HepG2 (cell line): Measurements from ENCODE around the gene CEBPB. TPM values are rescaled to one million over a fixed set of nuclear protein-coding genes. Genes with fewer than 3 reads are reported as not detected.
A peak's percentile ranks its signal among the peaks of the same experiment; 100 is the strongest.

Experiments
- FOXM1 ChIP-seq: sonication (generic); formaldehyde crosslinking; IDR thresholded peaks from 2 replicates; pipeline ENCODE4 v1.5.0; 2020; ENCODE audit warnings: missing genetic modification reagents
- HIVEP1 ChIP-seq: sonication (generic); formaldehyde crosslinking; IDR thresholded peaks from 2 replicates; pipeline ENCODE4 v1.4.0; 2020; ENCODE audit warnings: mild to moderate bottlenecking, missing genetic modification reagents
- HNRNPUL1 ChIP-seq: fragments of 200-400 bp; formaldehyde crosslinking; IDR thresholded peaks from 2 replicates; pipeline ENCODE4 v1.6.1; 2017; ENCODE audit warnings: low read depth, mild to moderate bottlenecking, low read length, moderate library complexity
- HOXA9 ChIP-seq: sonication (generic); formaldehyde crosslinking; IDR thresholded peaks from 2 replicates; pipeline ENCODE4 v1.8.1; 2022; ENCODE audit warnings: missing genetic modification reagents, mild to moderate bottlenecking, moderate library complexity, borderline replicate concordance
- KDM2A ChIP-seq: sonication (generic); formaldehyde crosslinking; IDR thresholded peaks from 2 replicates; pipeline ENCODE4 v1.4.0; 2020; ENCODE audit warnings: low read depth, missing genetic modification reagents, borderline replicate concordance
- MAFF ChIP-seq: IDR thresholded peaks from 2 replicates; pipeline ENCODE4 v1.6.1; 2011; ENCODE audit warnings: low read depth, low read length, improper control_type of control experiment
- SKI ChIP-seq: fragments of 450-650 bp; IDR thresholded peaks from one replicate; pipeline ENCODE4 v1.6.1; 2018; ENCODE audit warnings: mild to moderate bottlenecking; ENCODE audit not compliant: partially characterized antibody
- SMARCC2 ChIP-seq: fragments of 450-650 bp; IDR thresholded peaks from 2 replicates; pipeline ENCODE4 v1.6.1; 2017; ENCODE audit warnings: antibody characterized with exemption, mild to moderate bottlenecking
- SUZ12 ChIP-seq: fragments of 150-350 bp; IDR thresholded peaks from 2 replicates; pipeline ENCODE4 v1.6.1; 2014; ENCODE audit warnings: low read depth, low read length
- ZFP36L2 ChIP-seq: sonication (generic); formaldehyde crosslinking; IDR thresholded peaks from 2 replicates; pipeline ENCODE4 v1.4.0; 2020; ENCODE audit warnings: missing genetic modification reagents
- ZNF558 ChIP-seq: sonication (generic); formaldehyde crosslinking; IDR thresholded peaks from 2 replicates; pipeline ENCODE4 v1.9.0; 2022; ENCODE audit warnings: mild to moderate bottlenecking, missing genetic modification reagents, borderline replicate concordance
- polyA plus RNA-seq, 8 experiments: library from polyadenylated mRNA; depleted of rRNA in 3 of 8; stranded (reverse) in 7 of 8; unstranded in 1 of 8; fragments of >200 nt; fragmentation: Illumina TruSeq in 4 of 8; extraction: Trizol in 4 of 8; gene quantifications; 2 replicates each; pipeline versions ENCODE4 v1.2.1 to v1.2.3, GENCODE V29; 2011 to 2016; ENCODE audit warnings: low read depth in 4 of 8, missing spikeins in 1 of 8, mixed read lengths in 1 of 8; ENCODE audit not compliant: insufficient read depth in 1 of 8
- total RNA-seq, 5 experiments: library from RNA; depleted of rRNA; stranded (reverse); fragments of >200 nt; fragmentation: Illumina TruSeq; extraction: Trizol; gene quantifications; 2 replicates each; pipeline ENCODE4 v1.2.3, GENCODE V29; 2016; ENCODE audit warnings: low read depth in 1 of 5
- TF ChIP-seq, protein P1 (sequence below): sonication (generic); formaldehyde crosslinking; IDR thresholded peaks from 2 replicates; pipeline ENCODE4 v1.4.0; 2020; ENCODE audit warnings: missing genetic modification reagents, mild to moderate bottlenecking, borderline replicate concordance
- TF ChIP-seq, protein P2 (sequence below): sonication (generic); formaldehyde crosslinking; IDR thresholded peaks from 2 replicates; pipeline ENCODE4 v1.8.0; 2022; ENCODE audit warnings: mild to moderate bottlenecking, missing genetic modification reagents; ENCODE audit not compliant: insufficient replicate concordance
- TF ChIP-seq, protein P3 (sequence below), 2 experiments: IDR thresholded peaks; 2 replicates each; pipeline ENCODE4 v1.6.1; 2011 to 2012; ENCODE audit warnings: low read length in 2 of 2, borderline replicate concordance in 1 of 2, low read depth in 1 of 2, mild to moderate bottlenecking in 1 of 2, moderate library complexity in 1 of 2
- TF ChIP-seq, protein P4 (sequence below): sonication (generic); formaldehyde crosslinking; IDR thresholded peaks from 2 replicates; pipeline ENCODE4 v1.5.0; 2020; ENCODE audit warnings: mild to moderate bottlenecking, low read depth, missing genetic modification reagents, borderline replicate concordance
- TF ChIP-seq, protein P5 (sequence below): sonication (generic); formaldehyde crosslinking; conservative IDR thresholded peaks from 2 replicates; pipeline ENCODE4 v1.8.0; 2022; ENCODE audit warnings: missing genetic modification reagents

The CEBPB gene
- total and polyA plus RNA-seq, 2 of the 13 experiments (the other 11 are each of a cell fraction or from before 2014, with no cell fraction given), result 18.5 to 28.2 TPM

DNA sequence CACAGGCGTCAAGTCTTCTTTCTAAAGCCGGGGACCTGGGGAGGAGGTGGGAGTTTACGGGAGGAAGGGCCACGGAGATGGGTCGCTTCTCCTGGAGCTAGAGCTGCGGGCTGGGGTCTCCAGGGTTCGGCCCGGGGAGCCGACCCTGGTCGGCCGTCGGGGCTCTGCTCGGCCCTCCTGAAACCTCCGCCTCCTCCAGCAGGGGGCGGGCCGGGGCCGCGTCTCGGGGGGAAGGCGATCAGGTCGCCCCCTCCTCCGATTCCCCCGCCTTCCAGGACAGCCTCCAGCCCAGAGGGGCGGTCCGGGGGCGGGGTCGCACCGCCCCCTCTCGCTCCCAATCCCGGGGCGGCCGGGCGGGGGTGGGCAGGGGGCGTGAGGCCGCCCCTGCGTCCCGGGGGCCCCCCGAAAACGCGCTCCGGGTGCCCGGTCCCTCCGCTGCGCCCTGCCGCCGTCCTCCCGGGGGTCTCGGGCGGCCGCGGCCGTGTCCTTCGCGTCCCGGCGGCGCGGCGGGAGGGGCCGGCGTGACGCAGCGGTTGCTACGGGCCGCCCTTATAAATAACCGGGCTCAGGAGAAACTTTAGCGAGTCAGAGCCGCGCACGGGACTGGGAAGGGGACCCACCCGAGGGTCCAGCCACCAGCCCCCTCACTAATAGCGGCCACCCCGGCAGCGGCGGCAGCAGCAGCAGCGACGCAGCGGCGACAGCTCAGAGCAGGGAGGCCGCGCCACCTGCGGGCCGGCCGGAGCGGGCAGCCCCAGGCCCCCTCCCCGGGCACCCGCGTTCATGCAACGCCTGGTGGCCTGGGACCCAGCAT lies at the start of gene CEBPB (continued):
- TF ChIP-seq, protein P1, sequence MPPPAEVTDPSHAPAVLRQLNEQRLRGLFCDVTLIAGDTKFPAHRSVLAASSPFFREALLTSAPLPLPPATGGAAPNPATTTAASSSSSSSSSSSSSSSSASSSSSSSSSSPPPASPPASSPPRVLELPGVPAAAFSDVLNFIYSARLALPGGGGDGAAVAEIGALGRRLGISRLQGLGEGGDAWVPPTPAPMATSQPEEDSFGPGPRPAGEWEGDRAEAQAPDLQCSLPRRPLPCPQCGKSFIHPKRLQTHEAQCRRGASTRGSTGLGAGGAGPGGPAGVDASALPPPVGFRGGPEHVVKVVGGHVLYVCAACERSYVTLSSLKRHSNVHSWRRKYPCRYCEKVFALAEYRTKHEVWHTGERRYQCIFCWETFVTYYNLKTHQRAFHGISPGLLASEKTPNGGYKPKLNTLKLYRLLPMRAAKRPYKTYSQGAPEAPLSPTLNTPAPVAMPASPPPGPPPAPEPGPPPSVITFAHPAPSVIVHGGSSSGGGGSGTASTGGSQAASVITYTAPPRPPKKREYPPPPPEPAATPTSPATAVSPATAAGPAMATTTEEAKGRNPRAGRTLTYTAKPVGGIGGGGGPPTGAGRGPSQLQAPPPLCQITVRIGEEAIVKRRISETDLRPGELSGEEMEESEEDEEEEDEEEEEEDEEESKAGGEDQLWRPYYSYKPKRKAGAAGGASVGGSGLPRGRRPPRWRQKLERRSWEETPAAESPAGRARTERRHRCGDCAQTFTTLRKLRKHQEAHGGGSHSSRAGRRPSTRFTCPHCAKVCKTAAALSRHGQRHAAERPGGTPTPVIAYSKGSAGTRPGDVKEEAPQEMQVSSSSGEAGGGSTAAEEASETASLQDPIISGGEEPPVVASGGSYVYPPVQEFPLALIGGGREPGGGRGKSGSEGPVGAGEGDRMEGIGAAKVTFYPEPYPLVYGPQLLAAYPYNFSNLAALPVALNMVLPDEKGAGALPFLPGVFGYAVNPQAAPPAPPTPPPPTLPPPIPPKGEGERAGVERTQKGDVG (CRISPR knock-in tag), result no peak; the same call in 1 of the 2 replicates
- TF ChIP-seq HIVEP1 (no peak), SMARCC2 (no peak), MAFF (no peak), ZFP36L2 (CRISPR knock-in tag) (peak; percentile 88; the same call in 1 of the 2 replicates), ZNF558 (CRISPR knock-in tag) (peak; percentile 15; the same call in 1 of the 2 replicates), HNRNPUL1 (peak; percentile 69), KDM2A (CRISPR knock-in tag) (peak; percentile 94; the same call in 1 of the 2 replicates), SUZ12 (no peak; the same call in 1 of the 2 replicates), SKI (peak; percentile 71), HOXA9 (CRISPR knock-in tag) (peak; percentile 90), FOXM1 (CRISPR knock-in tag) (0 out of 2 replicates have a peak, but pooled peaks have one; percentile 39)
- TF ChIP-seq, protein P2, sequence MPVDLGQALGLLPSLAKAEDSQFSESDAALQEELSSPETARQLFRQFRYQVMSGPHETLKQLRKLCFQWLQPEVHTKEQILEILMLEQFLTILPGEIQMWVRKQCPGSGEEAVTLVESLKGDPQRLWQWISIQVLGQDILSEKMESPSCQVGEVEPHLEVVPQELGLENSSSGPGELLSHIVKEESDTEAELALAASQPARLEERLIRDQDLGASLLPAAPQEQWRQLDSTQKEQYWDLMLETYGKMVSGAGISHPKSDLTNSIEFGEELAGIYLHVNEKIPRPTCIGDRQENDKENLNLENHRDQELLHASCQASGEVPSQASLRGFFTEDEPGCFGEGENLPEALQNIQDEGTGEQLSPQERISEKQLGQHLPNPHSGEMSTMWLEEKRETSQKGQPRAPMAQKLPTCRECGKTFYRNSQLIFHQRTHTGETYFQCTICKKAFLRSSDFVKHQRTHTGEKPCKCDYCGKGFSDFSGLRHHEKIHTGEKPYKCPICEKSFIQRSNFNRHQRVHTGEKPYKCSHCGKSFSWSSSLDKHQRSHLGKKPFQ, result no peak
- TF ChIP-seq, protein P3, sequence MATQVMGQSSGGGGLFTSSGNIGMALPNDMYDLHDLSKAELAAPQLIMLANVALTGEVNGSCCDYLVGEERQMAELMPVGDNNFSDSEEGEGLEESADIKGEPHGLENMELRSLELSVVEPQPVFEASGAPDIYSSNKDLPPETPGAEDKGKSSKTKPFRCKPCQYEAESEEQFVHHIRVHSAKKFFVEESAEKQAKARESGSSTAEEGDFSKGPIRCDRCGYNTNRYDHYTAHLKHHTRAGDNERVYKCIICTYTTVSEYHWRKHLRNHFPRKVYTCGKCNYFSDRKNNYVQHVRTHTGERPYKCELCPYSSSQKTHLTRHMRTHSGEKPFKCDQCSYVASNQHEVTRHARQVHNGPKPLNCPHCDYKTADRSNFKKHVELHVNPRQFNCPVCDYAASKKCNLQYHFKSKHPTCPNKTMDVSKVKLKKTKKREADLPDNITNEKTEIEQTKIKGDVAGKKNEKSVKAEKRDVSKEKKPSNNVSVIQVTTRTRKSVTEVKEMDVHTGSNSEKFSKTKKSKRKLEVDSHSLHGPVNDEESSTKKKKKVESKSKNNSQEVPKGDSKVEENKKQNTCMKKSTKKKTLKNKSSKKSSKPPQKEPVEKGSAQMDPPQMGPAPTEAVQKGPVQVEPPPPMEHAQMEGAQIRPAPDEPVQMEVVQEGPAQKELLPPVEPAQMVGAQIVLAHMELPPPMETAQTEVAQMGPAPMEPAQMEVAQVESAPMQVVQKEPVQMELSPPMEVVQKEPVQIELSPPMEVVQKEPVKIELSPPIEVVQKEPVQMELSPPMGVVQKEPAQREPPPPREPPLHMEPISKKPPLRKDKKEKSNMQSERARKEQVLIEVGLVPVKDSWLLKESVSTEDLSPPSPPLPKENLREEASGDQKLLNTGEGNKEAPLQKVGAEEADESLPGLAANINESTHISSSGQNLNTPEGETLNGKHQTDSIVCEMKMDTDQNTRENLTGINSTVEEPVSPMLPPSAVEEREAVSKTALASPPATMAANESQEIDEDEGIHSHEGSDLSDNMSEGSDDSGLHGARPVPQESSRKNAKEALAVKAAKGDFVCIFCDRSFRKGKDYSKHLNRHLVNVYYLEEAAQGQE (IDR thresholded peaks at IDR 0.05; ENCODE audit: borderline replicate concordance in 1 of 2, low read depth in 1 of 2, low read length in 2 of 2), result peak in 1 of 2 experiments; percentile 78; a peak in 2 of 4 replicates
- TF ChIP-seq, protein P4, sequence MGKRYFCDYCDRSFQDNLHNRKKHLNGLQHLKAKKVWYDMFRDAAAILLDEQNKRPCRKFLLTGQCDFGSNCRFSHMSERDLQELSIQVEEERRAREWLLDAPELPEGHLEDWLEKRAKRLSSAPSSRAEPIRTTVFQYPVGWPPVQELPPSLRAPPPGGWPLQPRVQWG (CRISPR knock-in tag), result no peak
- TF ChIP-seq, protein P5, sequence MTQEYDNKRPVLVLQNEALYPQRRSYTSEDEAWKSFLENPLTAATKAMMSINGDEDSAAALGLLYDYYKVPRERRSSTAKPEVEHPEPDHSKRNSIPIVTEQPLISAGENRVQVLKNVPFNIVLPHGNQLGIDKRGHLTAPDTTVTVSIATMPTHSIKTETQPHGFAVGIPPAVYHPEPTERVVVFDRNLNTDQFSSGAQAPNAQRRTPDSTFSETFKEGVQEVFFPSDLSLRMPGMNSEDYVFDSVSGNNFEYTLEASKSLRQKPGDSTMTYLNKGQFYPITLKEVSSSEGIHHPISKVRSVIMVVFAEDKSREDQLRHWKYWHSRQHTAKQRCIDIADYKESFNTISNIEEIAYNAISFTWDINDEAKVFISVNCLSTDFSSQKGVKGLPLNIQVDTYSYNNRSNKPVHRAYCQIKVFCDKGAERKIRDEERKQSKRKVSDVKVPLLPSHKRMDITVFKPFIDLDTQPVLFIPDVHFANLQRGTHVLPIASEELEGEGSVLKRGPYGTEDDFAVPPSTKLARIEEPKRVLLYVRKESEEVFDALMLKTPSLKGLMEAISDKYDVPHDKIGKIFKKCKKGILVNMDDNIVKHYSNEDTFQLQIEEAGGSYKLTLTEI (CRISPR knock-in tag), result no peak
